ENCODE measurements around the gene ME3. TPM values are rescaled to one million over a fixed set of nuclear protein-coding genes. Genes with fewer than 3 reads are reported as not detected.
A peak's percentile ranks its signal among the peaks of the same experiment; 100 is the strongest.

Gene ME3
- total RNA-seq, 1 donor from 2014 or later, result 34.2 TPM

DNA sequence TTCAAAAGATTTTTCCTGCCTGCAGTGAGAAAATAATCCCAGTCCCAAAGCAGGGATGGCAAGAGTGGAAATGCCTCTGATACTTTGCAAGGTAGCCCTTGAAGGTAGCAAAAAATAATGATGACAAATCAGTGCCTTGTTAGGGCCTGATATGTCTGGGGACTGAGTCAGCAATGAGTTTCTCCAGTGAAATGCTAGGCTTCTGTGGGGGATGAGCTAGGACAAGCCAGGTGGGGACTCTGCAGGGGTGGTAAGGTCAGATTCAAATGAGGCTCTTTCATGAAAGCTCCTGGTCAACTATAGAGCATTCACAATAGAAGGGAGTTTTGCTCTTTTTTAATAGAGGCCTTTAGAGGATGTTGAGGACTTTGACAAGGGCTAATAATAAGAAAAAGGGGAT, 77.7 kb downstream of the ME3 start:
- TF ChIP-seq, protein P1, sequence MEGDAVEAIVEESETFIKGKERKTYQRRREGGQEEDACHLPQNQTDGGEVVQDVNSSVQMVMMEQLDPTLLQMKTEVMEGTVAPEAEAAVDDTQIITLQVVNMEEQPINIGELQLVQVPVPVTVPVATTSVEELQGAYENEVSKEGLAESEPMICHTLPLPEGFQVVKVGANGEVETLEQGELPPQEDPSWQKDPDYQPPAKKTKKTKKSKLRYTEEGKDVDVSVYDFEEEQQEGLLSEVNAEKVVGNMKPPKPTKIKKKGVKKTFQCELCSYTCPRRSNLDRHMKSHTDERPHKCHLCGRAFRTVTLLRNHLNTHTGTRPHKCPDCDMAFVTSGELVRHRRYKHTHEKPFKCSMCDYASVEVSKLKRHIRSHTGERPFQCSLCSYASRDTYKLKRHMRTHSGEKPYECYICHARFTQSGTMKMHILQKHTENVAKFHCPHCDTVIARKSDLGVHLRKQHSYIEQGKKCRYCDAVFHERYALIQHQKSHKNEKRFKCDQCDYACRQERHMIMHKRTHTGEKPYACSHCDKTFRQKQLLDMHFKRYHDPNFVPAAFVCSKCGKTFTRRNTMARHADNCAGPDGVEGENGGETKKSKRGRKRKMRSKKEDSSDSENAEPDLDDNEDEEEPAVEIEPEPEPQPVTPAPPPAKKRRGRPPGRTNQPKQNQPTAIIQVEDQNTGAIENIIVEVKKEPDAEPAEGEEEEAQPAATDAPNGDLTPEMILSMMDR (IDR thresholded peaks at IDR 0.05), result no peak
- Histone ChIP-seq H3K27ac (no peak overlapping the region), H3K36me3 (no peaks in the 10 kb centered on the region), H3K27me3 (no peaks in the 10 kb centered on the region), H3K4me3 (no peak overlapping the region), H3K4me1 (peaks cover 6 to 13% of the 10 kb centered on the region in 2 donors), H3K9me3 (no peaks in the 10 kb centered on the region)
- no peak for DNase-seq (ENCODE audit: low spot score in 2 of 2)
- intact Hi-C loops (cut with DNase I), result no loop called here

DNA sequence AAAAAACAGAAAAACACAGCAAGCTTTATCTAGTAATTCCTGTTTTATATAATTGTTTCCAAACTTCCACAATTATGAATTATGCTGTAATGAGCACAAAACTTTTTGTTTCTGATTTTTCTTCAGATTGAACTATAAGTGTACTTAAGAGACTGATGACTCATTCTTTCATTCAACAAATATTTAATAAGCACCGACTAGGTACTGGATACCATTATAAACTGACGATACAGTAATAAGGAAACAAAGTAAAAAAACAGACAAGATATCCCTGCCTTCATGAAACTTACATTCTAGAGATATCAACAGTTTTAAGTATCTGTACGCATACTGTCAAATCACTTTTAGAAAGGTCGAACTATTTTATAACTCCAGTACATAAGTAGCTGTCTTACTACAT, 78.6 kb downstream of the ME3 start:
- intact Hi-C loops (cut with DNase I), result no loop called here
- Histone ChIP-seq H3K4me1 (peaks cover 6 to 15% of the 10 kb centered on the region in 2 donors), H3K27ac (no peak overlapping the region)

DNA sequence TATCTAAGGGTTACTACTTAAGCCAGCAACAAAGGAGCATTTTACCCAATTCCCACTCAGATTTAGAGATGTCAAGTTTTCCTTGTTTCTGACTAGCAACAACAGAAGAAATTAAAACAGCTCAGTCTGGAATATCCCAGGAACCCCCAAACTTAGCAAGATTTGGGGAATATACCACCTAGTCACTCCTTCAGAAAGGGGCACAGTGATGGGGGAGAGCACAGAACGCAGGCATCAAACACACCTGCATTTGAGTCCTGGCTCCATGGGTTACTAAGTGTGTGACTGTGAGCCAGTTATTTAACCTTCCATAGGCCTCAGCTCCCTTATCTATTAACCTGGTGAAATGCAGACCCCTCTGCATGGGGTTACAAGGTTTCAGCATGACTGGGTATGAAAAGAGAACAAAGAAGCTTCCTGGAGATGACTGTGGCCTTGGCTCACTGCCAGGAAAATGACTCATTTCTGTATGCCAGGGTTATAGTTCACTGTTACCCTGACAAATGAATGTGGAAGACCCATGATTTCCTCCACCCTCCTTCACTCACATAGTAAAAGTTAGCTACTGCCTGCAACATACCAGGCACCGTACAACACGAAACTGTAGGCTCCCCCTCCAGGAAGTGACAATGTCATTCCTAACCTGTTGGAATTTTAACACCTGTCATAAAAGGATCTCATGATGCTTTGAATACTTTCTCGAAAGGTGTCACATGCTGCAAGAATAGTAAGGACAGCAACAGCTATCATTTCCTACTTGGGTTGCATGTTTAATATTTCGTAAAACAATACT, 79.6 kb downstream of the ME3 start:
- H3K27ac ChIP-seq, result no peak overlapping the region
- TF ChIP-seq, protein P1 (IDR thresholded peaks at IDR 0.05), result no peak

More for the DNA sequence above, 78.6 kb downstream of the ME3 start:
- Histone ChIP-seq H3K36me3 (no peaks in the 10 kb centered on the region), H3K4me3 (no peak overlapping the region), H3K27me3 (no peaks in the 10 kb centered on the region), H3K9me3 (no peaks in the 10 kb centered on the region)
- DNase-seq (ENCODE audit: low spot score in 2 of 2), result no peak
- TF ChIP-seq, protein P1 (IDR thresholded peaks at IDR 0.05), result no peak

DNA sequence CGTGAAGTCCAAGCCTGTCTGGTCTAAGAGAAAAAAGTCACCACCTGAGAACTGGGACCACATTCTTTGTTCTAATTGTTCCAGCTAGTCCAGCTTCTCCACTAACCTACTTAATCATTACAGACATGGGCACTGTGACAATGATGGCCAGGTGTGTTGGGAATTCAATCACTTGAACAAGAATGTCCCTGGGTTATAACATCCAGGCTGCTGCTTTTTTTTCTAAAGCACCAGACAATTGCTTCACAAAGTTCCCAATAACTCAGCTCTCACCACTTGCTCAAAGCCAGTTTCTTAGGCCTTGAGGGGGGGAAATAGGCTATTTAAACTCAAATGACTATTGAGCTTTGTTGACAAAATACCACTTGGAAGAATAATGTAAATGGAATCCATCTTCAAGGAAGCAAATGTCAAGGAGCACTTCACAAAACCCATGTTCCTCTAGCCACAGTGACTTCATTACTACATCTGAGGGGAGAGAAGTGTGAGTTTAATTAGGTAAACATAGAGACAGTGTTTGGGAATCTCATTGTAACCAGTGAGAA, 80.3 kb downstream of the ME3 start:
- no peaks in the 10 kb centered on the region for H3K27me3 ChIP-seq
- H3K27ac ChIP-seq, result no peak overlapping the region
- H3K9me3 ChIP-seq, result no peaks in the 10 kb centered on the region
- no peak overlapping the region for H3K4me3 ChIP-seq
- intact Hi-C loops (cut with DNase I), result no loop called here
- peaks cover 5 to 20% of the 10 kb centered on the region in 2 donors for H3K4me1 ChIP-seq
- no peak for DNase-seq (ENCODE audit: low spot score in 2 of 2)
- TF ChIP-seq, protein P1 (IDR thresholded peaks at IDR 0.05), result no peak
- no peaks in the 10 kb centered on the region for H3K36me3 ChIP-seq

More for the DNA sequence above, 79.6 kb downstream of the ME3 start:
- peaks cover 6 to 22% of the 10 kb centered on the region in 2 donors for H3K4me1 ChIP-seq
- peak in 1 of 2 donors; percentile 87 for DNase-seq (ENCODE audit: low spot score in 2 of 2)
- H3K9me3 ChIP-seq, result no peaks in the 10 kb centered on the region
- intact Hi-C loops (cut with DNase I), result no loop called here
- no peaks in the 10 kb centered on the region for H3K36me3 ChIP-seq
- no peak overlapping the region for H3K4me3 ChIP-seq
- H3K27me3 ChIP-seq, result no peaks in the 10 kb centered on the region

DNA sequence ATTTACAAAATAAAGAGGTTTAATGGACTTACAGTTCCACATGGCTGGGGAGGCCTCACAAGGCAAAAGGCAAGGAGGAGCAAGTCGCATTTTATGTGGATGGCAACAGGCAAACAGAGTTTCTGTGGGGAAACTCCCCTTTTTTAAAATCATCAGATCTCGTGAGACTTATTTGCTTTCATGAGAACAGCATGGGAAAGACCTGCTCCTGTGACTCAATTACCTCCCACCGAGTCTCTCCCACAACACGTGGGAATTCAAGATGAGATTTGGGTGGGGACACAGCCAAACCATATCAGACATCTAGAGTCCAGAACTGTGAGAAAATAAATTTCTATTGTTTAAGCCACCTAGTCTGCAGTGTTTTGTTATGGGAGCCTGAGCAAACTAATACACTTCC, 80.8 kb downstream of the ME3 start:
- TF ChIP-seq, protein P1 (IDR thresholded peaks at IDR 0.05), result no peak
- Histone ChIP-seq H3K9me3 (no peaks in the 10 kb centered on the region), H3K27ac (no peak overlapping the region), H3K4me3 (no peak overlapping the region), H3K36me3 (no peaks in the 10 kb centered on the region), H3K4me1 (peaks cover 0 to 16% of the 10 kb centered on the region in 2 donors), H3K27me3 (no peaks in the 10 kb centered on the region)
- no peak for DNase-seq (ENCODE audit: low spot score in 2 of 2)
- intact Hi-C loops (cut with DNase I), result no loop called here

Measured in ascending aorta (tissue), 2 donors.